Calu3 (cell line): ENCODE data around the gene MUCL3. TPM values are rescaled to one million over a fixed set of nuclear protein-coding genes. Genes with fewer than 3 reads are reported as not detected.

Source experiments
- BruUV-seq: library from RNA; stranded (reverse); fragments of 400-500 nt; replicated peaks from 2 replicates; lab custom pipeline; 2021; lab: Mats Ljungman, UMichigan
- CTCF ChIA-PET: fragments of 300-600 bp; sonication (Branson Sonifier 250); formaldehyde crosslinking; loops from one replicate; lab custom pipeline; 2022; ENCODE audit warnings: antibody characterized with exemption; lab: Charles Lee
- DNase-seq: peaks from one replicate; pipeline ENCODE4 v3.0.0; 2022
- H3K27ac Mint-ChIP-seq: one replicate; pipeline ENCODE4 v1.8.0; 2022; ENCODE audit warnings: mixed read lengths; ENCODE audit not compliant: unreplicated experiment
- H3K27me3 Mint-ChIP-seq: one replicate; pipeline ENCODE4 v1.8.0; 2022; ENCODE audit warnings: mixed read lengths; ENCODE audit not compliant: unreplicated experiment
- H3K36me3 Mint-ChIP-seq: one replicate; pipeline ENCODE4 v1.8.0; 2022; ENCODE audit warnings: mild to moderate bottlenecking, moderate library complexity, mixed read lengths; ENCODE audit not compliant: insufficient read depth, unreplicated experiment
- H3K4me1 Mint-ChIP-seq: one replicate; pipeline ENCODE4 v1.8.0; 2022; ENCODE audit warnings: mild to moderate bottlenecking, low read depth, mixed read lengths; ENCODE audit not compliant: unreplicated experiment
- H3K4me3 Mint-ChIP-seq: one replicate; pipeline ENCODE4 v1.8.0; 2022; ENCODE audit warnings: mild to moderate bottlenecking, low read depth, moderate library complexity, mixed read lengths; ENCODE audit not compliant: unreplicated experiment
- H3K9me3 Mint-ChIP-seq: one replicate; pipeline ENCODE4 v1.8.0; 2022; ENCODE audit warnings: low read depth, mixed read lengths; ENCODE audit not compliant: unreplicated experiment
- CTCF ChIP-seq: fragments of 200-600 bp; IDR thresholded peaks from one replicate; pipeline ENCODE4 v1.8.0; 2022; ENCODE audit warnings: antibody characterized with exemption; ENCODE audit not compliant: unreplicated experiment
- intact Hi-C: fragments of 100-400 bp; cut with micrococcal nuclease; formaldehyde crosslinking; loops from one replicate; pipeline ENCODE4 v1.10.0; 2022; ENCODE audit not compliant: unreplicated experiment
- total RNA-seq: library from RNA; stranded (reverse); gene quantifications from 2 replicates; pipeline ENCODE4 v1.2.3, GENCODE V29; 2022

MUCL3 gene
- total RNA-seq, 1 experiment from 2014 or later = 0.07 TPM

DNA sequence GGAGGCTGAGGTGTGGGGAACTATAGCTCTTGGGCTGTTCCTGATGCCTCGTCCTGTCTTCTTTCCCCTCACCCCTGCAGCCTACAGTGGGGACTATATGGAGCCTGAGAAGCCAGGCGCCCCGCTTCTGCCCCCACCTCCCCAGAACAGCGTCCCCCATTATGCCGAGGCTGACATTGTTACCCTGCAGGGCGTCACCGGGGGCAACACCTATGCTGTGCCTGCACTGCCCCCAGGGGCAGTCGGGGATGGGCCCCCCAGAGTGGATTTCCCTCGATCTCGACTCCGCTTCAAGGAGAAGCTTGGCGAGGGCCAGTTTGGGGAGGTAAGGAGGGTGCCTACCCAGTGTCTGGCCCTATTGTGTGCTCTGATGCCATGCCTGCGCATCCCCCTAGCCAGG lies 44.2 kb upstream of the MUCL3 start:
- no peaks in the 10 kb centered on the region for H3K9me3 Mint-ChIP-seq
- no peak for DNase-seq
- no peaks in the 10 kb centered on the region for H3K27me3 Mint-ChIP-seq
- no peak for TF ChIP-seq CTCF
- BruUV-seq = no TSS peak
- no peak overlapping the region for H3K4me3 Mint-ChIP-seq
- peaks cover 80% of the 10 kb centered on the region for H3K36me3 Mint-ChIP-seq
- no peaks in the 10 kb centered on the region for H3K4me1 Mint-ChIP-seq
- CTCF ChIA-PET = interaction anchor here (0.6 to 1.3 kb wide), 4 partner anchors 13 to 218 kb away, joined by 3 to 7 read pairs (median 3); no protein-coding TSS in a partner anchor
- no peak overlapping the region for H3K27ac Mint-ChIP-seq
- intact Hi-C loops = no loop called here

DNA sequence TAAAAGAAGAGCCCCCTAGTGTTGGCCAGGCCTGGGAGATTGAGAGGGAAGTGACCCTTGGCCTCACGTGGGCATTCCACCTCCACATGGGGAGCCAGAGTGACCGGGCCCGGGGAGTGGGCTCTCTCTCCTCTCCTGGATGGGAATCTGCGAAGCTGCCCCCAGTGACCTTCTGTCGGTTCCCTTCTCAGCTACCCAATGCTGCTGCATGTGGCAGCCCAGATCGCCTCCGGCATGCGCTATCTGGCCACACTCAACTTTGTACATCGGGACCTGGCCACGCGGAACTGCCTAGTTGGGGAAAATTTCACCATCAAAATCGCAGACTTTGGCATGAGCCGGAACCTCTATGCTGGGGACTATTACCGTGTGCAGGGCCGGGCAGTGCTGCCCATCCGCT lies 42.9 kb upstream of the MUCL3 start:
- BruUV-seq = no TSS peak
- H3K27ac Mint-ChIP-seq = no peak overlapping the region
- no peaks in the 10 kb centered on the region for H3K27me3 Mint-ChIP-seq
- peaks cover 6% of the 10 kb centered on the region for H3K4me1 Mint-ChIP-seq
- intact Hi-C loops = no loop called here
- DNase-seq = no peak
- peaks cover 72% of the 10 kb centered on the region for H3K36me3 Mint-ChIP-seq
- CTCF ChIA-PET = interaction anchor here (1.5 kb wide), 1 partner anchor 11 kb away, joined by 3 read pairs; no protein-coding TSS in a partner anchor
- H3K9me3 Mint-ChIP-seq = no peaks in the 10 kb centered on the region
- TF ChIP-seq CTCF = no peak
- H3K4me3 Mint-ChIP-seq = no peak overlapping the region

DNA sequence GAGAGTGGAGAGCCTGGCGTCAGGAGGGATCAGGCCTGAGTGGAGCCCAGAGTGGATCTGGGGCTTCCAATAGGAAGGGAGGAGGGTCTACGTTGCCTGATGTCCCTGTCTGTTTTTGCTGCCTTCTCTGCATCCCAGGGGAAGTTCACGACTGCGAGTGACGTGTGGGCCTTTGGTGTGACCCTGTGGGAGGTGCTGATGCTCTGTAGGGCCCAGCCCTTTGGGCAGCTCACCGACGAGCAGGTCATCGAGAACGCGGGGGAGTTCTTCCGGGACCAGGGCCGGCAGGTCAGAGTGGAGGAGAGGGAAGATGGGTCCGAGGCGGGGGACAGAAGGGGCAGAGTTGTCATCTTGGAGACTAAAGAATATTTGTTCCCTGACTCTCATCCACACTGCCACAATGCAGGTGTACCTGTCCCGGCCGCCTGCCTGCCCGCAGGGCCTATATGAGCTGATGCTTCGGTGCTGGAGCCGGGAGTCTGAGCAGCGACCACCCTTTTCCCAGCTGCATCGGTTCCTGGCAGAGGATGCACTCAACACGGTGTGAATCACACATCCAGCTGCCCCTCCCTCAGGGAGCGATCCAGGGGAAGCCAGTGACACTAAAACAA lies 41.9 kb upstream of the MUCL3 start:
- Mint-ChIP-seq H3K4me3 (no peak overlapping the region), H3K4me1 (peaks cover 8% of the 10 kb centered on the region), H3K9me3 (no peaks in the 10 kb centered on the region), H3K36me3 (peaks cover 62% of the 10 kb centered on the region), H3K27ac (no peak overlapping the region), H3K27me3 (no peaks in the 10 kb centered on the region)
- no TSS peak for BruUV-seq
- TF ChIP-seq CTCF = no peak
- CTCF ChIA-PET = interaction anchor here (1.5 kb wide), 1 partner anchor 12 kb away, joined by 3 read pairs; no protein-coding TSS in a partner anchor
- intact Hi-C loops = no loop called here
- no peak for DNase-seq

- Mint-ChIP-seq H3K27me3 (no peaks in the 10 kb centered on the region), H3K9me3 (no peaks in the 10 kb centered on the region), H3K27ac (no peak overlapping the region), H3K4me1 (peaks cover 8% of the 10 kb centered on the region), H3K4me3 (no peak overlapping the region), H3K36me3 (peaks cover 41% of the 10 kb centered on the region)
- no peak for DNase-seq
- CTCF ChIA-PET = interaction anchor here (0.9 to 1.5 kb wide), 3 partner anchors 15 to 132 kb away, joined by 3 to 4 read pairs (median 3); no protein-coding TSS in a partner anchor
- no TSS peak for BruUV-seq
- intact Hi-C loops = no loop called here
- no peak for TF ChIP-seq CTCF
These were observed 39.8 kb upstream of the MUCL3 start for GRCh38 chr6:30900863-30901417.
